Suppressor macrophage treated with lipopolysaccharide for 1 hour (primary cell): Measurements from ENCODE around the gene RFPL4AL1.
"Not testable (repeated sequence)": the region's sequence is repeated elsewhere in the genome, so short reads cannot be mapped to it uniquely, and the experiment has no call there.

Experiments used
- DNase-seq, 3 donors: peaks; one replicate each; pipeline ENCODE4 v3.0.0-alpha.2; 2020 to 2022

RFPL4AL1 gene

GRCh38 chr19:55768818-55769217, at the start of gene RFPL4AL1:
Gene RFPL4AL1 (plus strand): TSS chr19:55769118. CDS start chr19:55771805, 2,687 bp downstream.
- not testable (repeated sequence) for DNase-seq

- no peak for DNase-seq
Measured at GRCh38 chr19:55720214-55720746, 48.6 kb upstream of the RFPL4AL1 start.

- DNase-seq: no peak
Measured at GRCh38 chr19:55720801-55721200, 48.1 kb upstream of the RFPL4AL1 start.

GRCh38 chr19:55723491-55723890, 45.4 kb upstream of the RFPL4AL1 start:
- no peak for DNase-seq

GRCh38 chr19:55730378-55730777, 38.5 kb upstream of the RFPL4AL1 start:
- not testable (repeated sequence) for DNase-seq

GRCh38 chr19:55738302-55738701, 30.6 kb upstream of the RFPL4AL1 start, which contains the start of gene NLRP9:
Gene NLRP9 (minus strand): TSS chr19:55738402. CDS start chr19:55738374, 28 bp downstream.
- no peak for DNase-seq

- no peak for DNase-seq
Measured at GRCh38 chr19:55750715-55751114, 18.2 kb upstream of the RFPL4AL1 start.

- no peak for DNase-seq
Measured at GRCh38 chr19:55753401-55753800, 15.5 kb upstream of the RFPL4AL1 start.

- DNase-seq: not testable (repeated sequence)
Measured at GRCh38 chr19:55756808-55757207, 12.1 kb upstream of the RFPL4AL1 start.

GRCh38 chr19:55758797-55759196, 10.1 kb upstream of the RFPL4AL1 start, which contains the start of gene RFPL4A:
Gene RFPL4A (plus strand): TSS chr19:55759097. CDS start chr19:55761801, 2,704 bp downstream.
- not testable (repeated sequence) for DNase-seq

GRCh38 chr19:55766466-55766865, 2.5 kb upstream of the RFPL4AL1 start:
- no peak for DNase-seq

GRCh38 chr19:55769632-55770031, 714 bp downstream of the RFPL4AL1 start:
- not testable (repeated sequence) for DNase-seq

GRCh38 chr19:55777528-55777927, 8.6 kb downstream of the RFPL4AL1 start:
- no peak for DNase-seq

GRCh38 chr19:55778331-55778730, 9.4 kb downstream of the RFPL4AL1 start:
- DNase-seq: no peak

- DNase-seq: no peak
Measured at GRCh38 chr19:55781112-55781511, 12.2 kb downstream of the RFPL4AL1 start.

GRCh38 chr19:55795021-55795420, 26.1 kb downstream of the RFPL4AL1 start:
- no peak for DNase-seq

GRCh38 chr19:55801416-55801815, 32.5 kb downstream of the RFPL4AL1 start:
- DNase-seq: no peak

GRCh38 chr19:55802281-55802680, 33.4 kb downstream of the RFPL4AL1 start:
- no peak for DNase-seq

- peak; percentile 67 to 72 (median 70) for DNase-seq
Measured at GRCh38 chr19:55809381-55810058, 40.6 kb downstream of the RFPL4AL1 start.

- DNase-seq: no peak
Measured at GRCh38 chr19:55811340-55811739, 42.4 kb downstream of the RFPL4AL1 start.

GRCh38 chr19:55812449-55812848, 43.5 kb downstream of the RFPL4AL1 start:
- no peak for DNase-seq

- DNase-seq: no peak
Measured at GRCh38 chr19:55813906-55814305, 45.0 kb downstream of the RFPL4AL1 start.

GRCh38 chr19:55820037-55820436, 51.1 kb downstream of the RFPL4AL1 start:
- DNase-seq: no peak
